ENCODE results near the gene DDTL.
"Not testable (repeated sequence)": the region's sequence is repeated elsewhere in the genome, so short reads cannot be mapped to it uniquely, and the experiment has no call there.

Gene DDTL

DNA sequence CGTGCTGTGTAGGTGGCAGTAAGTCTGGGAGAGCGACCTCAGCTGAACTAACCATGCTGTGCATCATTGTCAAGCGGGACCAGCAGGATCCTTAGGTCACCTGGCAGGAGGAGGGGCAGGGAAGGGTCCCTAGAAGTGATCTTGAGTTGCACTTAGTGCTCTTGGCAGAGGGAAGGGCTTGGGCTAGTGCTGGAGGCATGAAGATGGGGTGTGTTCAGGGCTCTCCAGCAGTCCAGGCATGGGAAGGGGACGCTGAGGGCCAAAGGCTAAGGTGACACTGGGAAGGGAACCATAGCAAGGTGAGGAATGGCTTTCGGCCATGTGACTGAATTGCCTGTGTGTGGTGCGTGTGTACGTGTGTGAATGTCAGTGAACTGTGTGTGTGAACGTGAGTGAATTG is 19.4 kb downstream of the DDTL start:
- not testable (repeated sequence) for H3K36me3 Mint-ChIP-seq, ATAC-seq, H3K27ac Mint-ChIP-seq, H3K9me3 Mint-ChIP-seq, H3K4me1 Mint-ChIP-seq, H3K4me3 Mint-ChIP-seq, H3K27me3 Mint-ChIP-seq

DNA sequence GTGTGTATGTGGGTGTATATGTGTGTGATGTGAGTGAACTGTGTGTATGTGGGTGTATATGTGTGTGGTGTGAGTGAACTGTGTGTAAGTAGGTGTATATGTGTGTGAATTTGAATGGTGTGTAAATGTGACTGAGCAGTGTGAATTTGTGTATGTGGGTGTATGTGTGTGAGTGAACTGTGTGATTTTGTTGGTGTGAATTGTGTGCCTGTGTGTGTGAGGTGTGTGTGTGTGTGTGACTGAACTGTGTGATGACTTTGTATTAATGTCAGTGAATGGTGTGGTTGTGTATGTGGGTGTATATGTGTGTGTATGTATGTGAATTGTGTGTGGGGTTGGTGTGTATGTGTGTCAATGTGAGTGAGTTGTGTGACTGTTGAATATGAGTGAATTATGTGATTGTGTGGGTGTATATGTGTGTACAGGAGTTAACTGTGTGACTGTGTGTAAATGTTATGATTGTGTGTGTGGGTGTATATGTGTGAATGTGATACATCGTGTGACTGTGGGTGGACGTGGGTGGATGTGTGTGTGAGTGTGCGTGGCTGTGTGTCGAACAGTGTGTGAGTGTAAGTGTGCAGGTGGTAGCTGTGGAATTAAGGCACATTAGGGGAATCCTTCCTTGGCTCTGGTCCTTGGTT is 20.0 kb downstream of the DDTL start:
- not testable (repeated sequence) for H3K27ac Mint-ChIP-seq, H3K4me3 Mint-ChIP-seq, H3K27me3 Mint-ChIP-seq, H3K36me3 Mint-ChIP-seq, H3K4me1 Mint-ChIP-seq, H3K9me3 Mint-ChIP-seq, ATAC-seq

DNA sequence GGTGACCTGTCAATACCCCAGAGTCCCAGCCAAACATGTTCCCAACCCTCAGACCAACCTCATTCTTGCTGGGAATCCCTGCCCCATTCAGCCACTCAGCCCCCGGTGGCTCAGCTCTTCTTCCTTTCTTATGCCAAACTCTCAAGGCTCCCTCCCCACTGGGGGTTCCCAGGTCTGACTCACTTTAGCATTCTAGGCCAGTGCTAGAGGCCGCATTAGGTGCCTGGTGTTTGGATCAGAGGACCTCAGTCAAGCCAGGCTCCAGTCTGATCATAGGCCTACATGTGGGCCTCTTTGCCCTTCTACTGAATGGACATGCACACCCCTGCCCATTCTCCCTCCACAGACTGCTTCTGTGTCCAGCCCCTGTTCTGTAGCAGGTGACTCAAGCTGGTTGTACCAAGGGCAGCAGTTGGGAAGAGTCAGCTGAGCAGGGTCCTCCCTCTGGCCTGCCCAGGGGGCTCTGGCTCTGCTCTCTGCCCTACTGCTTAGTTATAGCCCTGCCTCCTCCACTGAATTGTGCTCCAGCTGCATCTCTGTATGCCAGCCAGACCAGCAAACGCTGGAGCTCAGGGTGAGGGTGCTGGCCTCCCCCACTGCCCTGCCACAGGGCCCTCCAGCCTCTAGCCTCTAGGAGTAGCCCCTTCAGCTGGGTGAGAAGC is 23.0 kb downstream of the DDTL start:
- not testable (repeated sequence) for H3K27ac Mint-ChIP-seq, ATAC-seq

DNA sequence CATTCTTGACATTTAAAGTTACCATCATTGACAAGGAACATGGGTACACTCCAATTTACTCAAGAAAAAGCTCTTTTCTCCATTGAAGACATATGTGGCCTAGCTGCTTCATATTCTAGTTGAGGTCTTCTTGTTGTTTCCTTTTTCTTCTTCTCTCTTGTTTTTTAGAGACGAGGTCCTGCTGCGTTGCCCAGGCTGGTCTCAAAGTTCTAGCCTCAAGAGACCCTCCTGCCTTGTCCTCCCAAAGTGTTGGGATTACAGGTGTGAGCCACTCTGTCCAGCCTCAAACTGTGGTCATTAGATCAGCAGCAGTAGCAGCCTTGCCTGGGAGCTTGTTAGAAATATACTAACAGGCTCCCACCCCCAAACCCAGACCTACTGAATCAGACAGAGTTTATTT is 26.4 kb downstream of the DDTL start:
- not testable (repeated sequence) for H3K4me1 Mint-ChIP-seq, H3K9me3 Mint-ChIP-seq, H3K27me3 Mint-ChIP-seq, H3K27ac Mint-ChIP-seq, H3K36me3 Mint-ChIP-seq, H3K4me3 Mint-ChIP-seq, ATAC-seq

More for the DNA sequence above, 23.0 kb downstream of the DDTL start:
- H3K27me3 Mint-ChIP-seq, H3K4me3 Mint-ChIP-seq, H3K4me1 Mint-ChIP-seq, H3K9me3 Mint-ChIP-seq, H3K36me3 Mint-ChIP-seq: not testable (repeated sequence)

DNA sequence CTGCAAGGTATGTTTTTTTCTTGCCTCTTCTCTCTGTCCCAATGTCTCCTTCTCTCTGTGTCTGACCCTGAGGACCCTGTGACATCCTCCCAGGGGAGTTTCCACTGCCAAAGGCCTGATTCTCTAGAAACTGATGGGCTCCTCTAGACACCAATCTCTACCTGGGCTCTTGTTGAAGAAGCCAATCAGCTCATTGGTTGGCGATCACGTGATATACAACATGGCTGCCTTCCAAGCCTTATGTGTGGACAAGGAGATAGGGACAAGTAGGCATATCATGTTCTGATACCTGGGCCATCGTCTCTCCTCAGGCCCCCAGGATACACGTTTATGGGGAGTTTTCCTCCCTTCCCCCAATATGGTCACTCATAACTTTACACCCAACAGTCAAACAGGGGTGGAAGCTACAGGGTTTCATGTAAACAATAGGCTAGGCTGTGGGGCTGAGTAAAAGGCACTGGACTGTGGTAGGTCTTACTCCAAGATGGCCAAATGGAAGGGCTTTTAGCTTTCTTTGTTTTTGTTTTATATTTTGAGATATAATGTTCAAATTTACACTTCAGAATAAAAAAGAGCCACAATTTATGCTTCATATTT is 27.0 kb downstream of the DDTL start:
- not testable (repeated sequence) for H3K4me3 Mint-ChIP-seq, H3K27ac Mint-ChIP-seq, H3K36me3 Mint-ChIP-seq, ATAC-seq, H3K27me3 Mint-ChIP-seq, H3K9me3 Mint-ChIP-seq, H3K4me1 Mint-ChIP-seq

DNA sequence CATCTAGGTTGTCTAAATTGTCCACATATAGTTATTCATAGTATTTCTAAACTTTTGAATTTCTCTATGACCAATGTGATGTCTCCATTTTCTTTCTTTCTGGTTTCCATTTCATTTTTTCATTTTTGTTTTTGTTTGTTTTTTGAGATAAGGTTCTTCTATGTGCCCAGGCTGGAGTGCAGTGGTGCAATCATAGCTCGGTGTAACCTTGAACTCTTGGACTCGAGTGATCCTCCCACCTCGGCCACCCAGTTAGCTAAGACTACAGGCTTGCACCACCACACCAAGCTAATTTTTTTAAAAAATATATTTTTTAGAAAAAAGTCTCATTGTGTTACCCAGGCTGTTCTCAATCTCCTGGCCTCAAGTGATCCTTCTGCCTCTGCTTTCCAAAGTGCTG is 30.4 kb downstream of the DDTL start:
- H3K27me3 Mint-ChIP-seq = peaks cover 9% of the 10 kb centered on the region
- H3K36me3 Mint-ChIP-seq = no peaks in the 10 kb centered on the region
- no peak for ATAC-seq
- H3K9me3 Mint-ChIP-seq = no peaks in the 10 kb centered on the region
- H3K4me1 Mint-ChIP-seq = peaks cover 6% of the 10 kb centered on the region
- H3K4me3 Mint-ChIP-seq = no peak overlapping the region
- H3K27ac Mint-ChIP-seq = no peak overlapping the region

DNA sequence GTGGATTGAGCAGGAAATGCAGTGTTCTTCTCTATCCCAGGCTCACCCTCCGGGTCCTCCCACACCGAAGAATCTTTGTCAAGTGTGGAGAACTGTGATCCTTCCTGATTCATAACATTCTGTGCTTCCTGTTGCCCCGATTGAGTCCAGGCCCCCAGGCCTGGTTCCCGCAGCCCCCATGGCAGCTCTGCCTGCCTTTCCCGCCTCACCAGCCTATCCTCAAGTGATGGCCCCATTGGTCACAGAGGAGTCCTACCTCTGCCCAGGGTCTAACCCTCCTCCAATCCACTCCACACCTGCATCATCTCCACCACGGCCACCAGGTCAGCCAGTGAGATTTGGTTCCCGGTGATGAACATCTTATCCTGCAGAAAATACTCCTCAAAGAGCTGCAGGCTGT is 33.1 kb downstream of the DDTL start:
- not testable (repeated sequence) for H3K4me1 Mint-ChIP-seq, ATAC-seq, H3K4me3 Mint-ChIP-seq, H3K27ac Mint-ChIP-seq, H3K36me3 Mint-ChIP-seq, H3K9me3 Mint-ChIP-seq
- H3K27me3 Mint-ChIP-seq = peaks cover 20% of the 10 kb centered on the region

DNA sequence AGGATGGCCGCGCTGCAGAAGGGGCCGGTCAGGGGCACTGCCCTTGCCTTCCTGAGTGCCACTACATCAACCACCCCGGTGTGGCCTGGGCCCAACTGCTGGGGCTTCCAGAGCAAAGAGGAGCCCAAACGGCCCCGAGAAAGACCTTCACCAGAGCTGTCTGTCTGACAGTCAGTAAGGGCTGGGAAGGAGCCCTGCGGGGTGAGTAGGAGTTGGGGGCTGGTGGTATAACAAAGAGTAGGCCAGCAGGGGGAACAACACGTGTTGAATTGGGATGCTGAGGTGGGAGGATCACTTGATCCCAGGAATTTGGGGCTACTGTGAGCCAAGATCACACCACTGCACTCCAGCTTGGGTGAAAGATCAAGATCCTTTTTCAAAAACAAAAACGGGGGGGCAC is 34.6 kb downstream of the DDTL start:
- Mint-ChIP-seq H3K36me3 (no peaks in the 10 kb centered on the region), H3K4me1 (peaks cover 2% of the 10 kb centered on the region), H3K4me3 (no peak overlapping the region), H3K27ac (no peak overlapping the region), H3K27me3 (peaks cover 20% of the 10 kb centered on the region), H3K9me3 (no peaks in the 10 kb centered on the region)
- ATAC-seq = no peak

DNA sequence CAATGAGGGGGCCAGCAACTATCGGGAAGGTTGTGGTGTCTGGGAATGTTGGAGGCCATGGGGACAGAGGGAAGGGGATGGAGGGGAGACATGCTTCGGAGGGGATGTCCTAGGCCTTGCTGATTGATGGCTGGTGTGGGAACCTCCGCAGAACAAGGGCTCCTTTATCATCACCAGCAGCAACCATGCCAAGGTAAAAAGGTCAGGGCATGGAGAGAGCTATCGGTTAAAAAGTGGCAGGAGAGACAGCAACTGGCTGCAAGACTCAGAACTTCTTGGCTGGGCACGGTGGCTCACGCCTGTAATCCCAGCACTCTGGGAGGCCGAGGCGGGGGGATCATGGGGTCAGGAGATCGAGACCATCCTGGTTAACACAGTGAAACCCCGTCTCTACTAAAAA is 35.6 kb downstream of the DDTL start:
- Mint-ChIP-seq H3K4me1 (no peaks in the 10 kb centered on the region), H3K27ac (no peak overlapping the region), H3K4me3 (no peak overlapping the region), H3K36me3 (no peaks in the 10 kb centered on the region), H3K9me3 (no peaks in the 10 kb centered on the region), H3K27me3 (peaks cover 20% of the 10 kb centered on the region)
- no peak for ATAC-seq

DNA sequence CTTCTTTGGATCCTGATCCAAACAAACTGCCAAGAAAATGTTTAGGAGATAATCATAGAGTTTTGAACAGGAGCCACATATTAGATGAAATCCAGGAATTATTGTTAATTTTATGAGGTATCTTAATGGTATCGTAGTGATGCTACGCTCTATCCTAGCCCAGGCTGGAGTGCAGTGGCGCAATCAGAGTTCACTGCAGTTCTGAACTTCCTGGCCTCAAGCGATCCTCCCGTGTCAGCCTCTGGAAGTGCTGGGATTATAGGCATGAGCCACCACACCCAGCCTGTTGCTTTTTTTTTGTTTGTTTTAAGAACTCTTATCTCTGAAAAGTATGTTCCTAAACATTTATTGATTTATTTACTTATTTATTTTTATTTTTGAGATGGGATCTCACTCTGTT is 36.2 kb downstream of the DDTL start:
- Mint-ChIP-seq H3K27me3 (peaks cover 20% of the 10 kb centered on the region), H3K27ac (no peak overlapping the region), H3K36me3 (no peaks in the 10 kb centered on the region), H3K4me3 (no peak overlapping the region), H3K4me1 (no peaks in the 10 kb centered on the region), H3K9me3 (no peaks in the 10 kb centered on the region)
- no peak for ATAC-seq

DNA sequence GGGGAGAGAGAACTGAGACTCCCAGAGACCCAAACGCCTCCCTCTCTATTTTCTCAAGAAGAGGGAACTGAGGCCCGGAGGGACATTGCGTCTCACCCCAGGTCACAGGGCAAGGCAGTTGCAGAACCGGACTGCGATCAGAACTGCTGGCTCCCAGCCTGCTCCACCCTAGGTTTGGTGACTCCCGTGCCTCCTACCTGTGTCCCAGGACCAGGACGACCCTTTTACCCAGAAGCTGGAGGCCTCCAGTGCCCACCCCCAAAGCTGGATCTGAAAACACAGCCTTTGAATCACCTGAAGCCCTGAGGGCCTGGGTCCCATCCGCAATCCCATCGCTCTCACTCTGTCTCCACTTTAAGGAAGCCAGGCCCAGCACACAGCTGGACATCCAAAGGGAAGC is 37.2 kb downstream of the DDTL start:
- H3K4me1 Mint-ChIP-seq = no peaks in the 10 kb centered on the region
- no peak overlapping the region for H3K4me3 Mint-ChIP-seq
- no peak for ATAC-seq
- no peaks in the 10 kb centered on the region for H3K36me3 Mint-ChIP-seq
- H3K27me3 Mint-ChIP-seq = peaks cover 20% of the 10 kb centered on the region
- H3K27ac Mint-ChIP-seq = no peak overlapping the region
- H3K9me3 Mint-ChIP-seq = no peaks in the 10 kb centered on the region

DNA sequence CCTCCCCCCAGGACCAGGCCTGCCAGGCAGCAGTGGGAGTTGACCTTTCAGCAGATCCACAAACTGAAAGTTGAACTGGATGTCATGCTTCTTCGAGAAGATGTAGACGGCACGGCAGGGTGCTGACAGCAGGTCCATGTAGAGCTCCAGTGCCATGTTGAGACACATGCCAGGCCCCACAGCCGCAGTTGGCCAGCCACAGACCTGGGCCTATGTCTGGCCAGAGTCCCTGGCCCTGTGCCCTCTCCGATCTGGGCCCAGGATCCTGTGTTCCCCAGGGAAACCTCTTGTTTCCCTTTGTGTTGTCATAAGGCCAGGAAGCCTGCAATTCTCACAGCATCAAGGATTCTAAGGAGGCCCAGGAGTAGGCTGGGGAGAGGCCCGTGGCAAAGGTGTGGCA is 38.5 kb downstream of the DDTL start, which contains the start of gene GSTT4:
GSTT4 (minus strand) TSS at position 253 of the 400 bp plus-strand sequence; CDS start at position 156, 97 bp downstream.
- Mint-ChIP-seq H3K27ac (no peak within 1 kb of the TSS), H3K36me3 (no peaks in the 10 kb centered on the region), H3K27me3 (peaks cover 20% of the 10 kb centered on the region), H3K9me3 (no peaks in the 10 kb centered on the region), H3K4me1 (no peaks in the 10 kb centered on the region), H3K4me3 (no peak within 1 kb of the TSS)
- ATAC-seq = no peak

DNA sequence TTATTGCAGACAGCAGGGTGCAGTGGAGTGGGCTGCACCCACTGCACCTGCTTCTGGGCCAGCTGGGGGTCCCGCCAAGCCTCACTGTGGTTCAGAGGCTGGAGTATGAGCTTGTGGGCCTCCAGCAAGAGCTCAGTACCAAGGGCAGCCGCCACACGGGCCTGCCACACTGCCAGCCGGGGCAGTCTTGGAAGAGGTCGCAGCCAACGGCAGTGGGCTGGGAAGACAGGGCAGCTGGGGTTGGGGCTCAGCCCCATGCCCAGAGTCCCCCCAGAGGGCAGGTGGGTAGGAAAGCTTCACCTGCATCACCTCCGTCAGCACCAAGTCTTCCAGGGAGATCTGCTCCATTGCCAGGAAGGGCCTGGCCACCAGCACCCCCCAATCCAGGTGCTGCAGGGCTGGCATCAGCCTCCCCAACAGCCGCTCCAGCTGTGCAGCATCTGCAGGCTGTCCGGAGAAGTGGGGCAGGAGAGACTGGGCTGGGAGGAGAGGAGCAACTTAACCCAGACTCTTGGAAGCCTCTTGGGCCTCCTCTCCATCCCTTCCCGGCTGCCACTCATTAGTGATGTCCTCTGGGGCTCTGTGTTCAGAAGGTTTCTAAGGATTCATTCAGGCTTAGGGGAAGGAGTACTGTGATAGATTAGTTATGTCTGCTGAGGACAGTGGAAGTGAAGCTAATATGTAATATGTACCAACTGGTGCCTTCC is 39.7 kb downstream of the DDTL start:
- Mint-ChIP-seq H3K4me1 (no peaks in the 10 kb centered on the region), H3K27ac (no peak overlapping the region), H3K36me3 (no peaks in the 10 kb centered on the region), H3K27me3 (peaks cover 18% of the 10 kb centered on the region), H3K4me3 (no peak overlapping the region), H3K9me3 (no peaks in the 10 kb centered on the region)
- no peak for ATAC-seq

DNA sequence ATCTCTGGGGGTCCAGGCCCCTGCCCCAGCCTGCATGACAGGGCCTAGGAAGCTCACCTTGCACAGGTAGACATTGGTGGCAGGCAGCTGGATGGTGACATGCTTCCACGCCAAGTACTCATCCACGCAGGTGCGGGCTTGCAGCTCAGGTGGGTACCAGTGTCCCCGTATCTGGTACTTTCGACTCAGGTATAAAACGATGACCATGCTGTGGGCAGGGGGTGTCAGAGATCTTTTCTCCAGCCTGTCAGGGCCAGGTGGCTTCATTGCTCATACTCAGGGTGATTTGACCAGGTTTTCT is 40.2 kb downstream of the DDTL start:
- Mint-ChIP-seq H3K4me3 (no peak overlapping the region), H3K27ac (no peak overlapping the region), H3K4me1 (no peaks in the 10 kb centered on the region), H3K27me3 (peaks cover 13% of the 10 kb centered on the region), H3K36me3 (no peaks in the 10 kb centered on the region), H3K9me3 (no peaks in the 10 kb centered on the region)
- no peak for ATAC-seq

DNA sequence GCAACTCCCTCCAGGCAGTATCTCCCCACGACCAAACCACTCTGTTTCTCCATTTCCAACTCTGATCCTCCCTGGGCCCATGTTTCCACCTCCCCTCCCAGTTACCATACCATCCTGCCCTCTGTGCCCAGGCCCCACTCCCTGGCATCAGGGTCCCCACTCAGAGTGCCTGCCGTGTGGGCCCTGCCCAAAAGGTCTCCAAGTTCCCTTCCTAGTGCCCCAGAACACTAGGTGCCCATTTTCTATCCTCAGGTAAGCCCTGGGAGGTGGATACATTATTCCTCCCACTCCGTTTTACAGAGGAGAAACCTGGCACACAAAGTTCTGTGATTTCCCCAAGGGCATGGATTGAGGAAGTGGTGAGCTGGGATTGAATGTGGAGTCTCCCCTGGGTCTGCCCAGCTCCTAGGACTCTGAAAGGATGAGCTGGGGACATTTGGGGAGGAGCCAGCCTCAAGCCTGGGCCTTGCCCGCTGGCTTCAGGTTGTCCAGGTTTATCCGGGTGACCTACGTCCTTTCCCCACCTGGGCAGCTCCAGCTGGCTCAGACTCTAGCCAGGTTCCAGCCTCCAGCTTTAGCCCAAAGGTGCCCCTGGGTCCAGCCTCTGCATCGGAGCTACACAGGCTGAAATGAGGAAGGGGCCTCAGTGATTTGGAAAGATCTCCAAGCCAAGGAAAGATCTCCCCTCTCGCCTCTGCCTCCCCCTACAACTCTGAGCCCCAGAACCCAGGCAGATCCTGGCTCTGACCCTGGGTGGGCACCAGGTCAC is 40.7 kb downstream of the DDTL start:
- H3K27me3 Mint-ChIP-seq = peaks cover 7% of the 10 kb centered on the region
- H3K4me3 Mint-ChIP-seq = no peak overlapping the region
- H3K4me1 Mint-ChIP-seq = no peaks in the 10 kb centered on the region
- ATAC-seq = no peak
- H3K9me3 Mint-ChIP-seq = no peaks in the 10 kb centered on the region
- no peak overlapping the region for H3K27ac Mint-ChIP-seq
- no peaks in the 10 kb centered on the region for H3K36me3 Mint-ChIP-seq

Measured in stimulated activated memory B cell treated with anti-CD40 and anti-IgM and Interleukin-4, amounts not matched to agents 10 μg/mL and 1 μg/mL and 100 μg/mL, for 72 hours (primary cell).